GM21381 (cell line): ENCODE measurements around the gene ACOX2.

Experiments used
- ATAC-seq: cut with Tn5 transposase; IDR thresholded peaks from one replicate; pipeline ENCODE4 v1.9.1; 2021; ENCODE audit warnings: mild to moderate bottlenecking, moderate library complexity; ENCODE audit not compliant: unreplicated experiment

The ACOX2 gene

GRCh38 chr3:58474967-58475578 lies 61.9 kb downstream of the ACOX2 start:
- ATAC-seq: no peak

GRCh38 chr3:58474348-58474911 lies 62.6 kb downstream of the ACOX2 start:
- ATAC-seq: no peak

GRCh38 chr3:58473275-58473674 lies 63.7 kb downstream of the ACOX2 start:
- ATAC-seq: no peak

GRCh38 chr3:58471025-58471887 lies 65.7 kb downstream of the ACOX2 start:
- ATAC-seq: no peak

GRCh38 chr3:58470363-58471024 lies 66.5 kb downstream of the ACOX2 start:
- ATAC-seq: no peak

- no peak for ATAC-seq
Measured at GRCh38 chr3:58469096-58469495, 67.9 kb downstream of the ACOX2 start.

GRCh38 chr3:58466899-58467563 lies 70.0 kb downstream of the ACOX2 start:
- ATAC-seq: no peak

GRCh38 chr3:58464866-58465265 lies 72.1 kb downstream of the ACOX2 start:
- ATAC-seq: no peak

- ATAC-seq: no peak
Measured at GRCh38 chr3:58463942-58464271, 73.1 kb downstream of the ACOX2 start.

- ATAC-seq: peak; percentile 91
Measured at GRCh38 chr3:58463181-58463941, 73.6 kb downstream of the ACOX2 start.

- no peak for ATAC-seq
Measured at GRCh38 chr3:58462829-58463180, 74.2 kb downstream of the ACOX2 start.

- ATAC-seq: no peak
Measured at GRCh38 chr3:58459160-58459559, 77.8 kb downstream of the ACOX2 start.
